Uterine smooth muscle cell (primary cell): Measurements from ENCODE around the gene HOXB1. TPM values are rescaled to one million over a fixed set of nuclear protein-coding genes. Genes with fewer than 3 reads are reported as not detected.

Experiments used
- total RNA-seq: library from RNA; depleted of rRNA; stranded (reverse); fragments of >200 nt; gene quantifications from 2 replicates; pipeline ENCODE4 v1.2.3, GENCODE V29; 2014

Gene HOXB1
- not detected in 2 replicates for total RNA-seq

DNA sequence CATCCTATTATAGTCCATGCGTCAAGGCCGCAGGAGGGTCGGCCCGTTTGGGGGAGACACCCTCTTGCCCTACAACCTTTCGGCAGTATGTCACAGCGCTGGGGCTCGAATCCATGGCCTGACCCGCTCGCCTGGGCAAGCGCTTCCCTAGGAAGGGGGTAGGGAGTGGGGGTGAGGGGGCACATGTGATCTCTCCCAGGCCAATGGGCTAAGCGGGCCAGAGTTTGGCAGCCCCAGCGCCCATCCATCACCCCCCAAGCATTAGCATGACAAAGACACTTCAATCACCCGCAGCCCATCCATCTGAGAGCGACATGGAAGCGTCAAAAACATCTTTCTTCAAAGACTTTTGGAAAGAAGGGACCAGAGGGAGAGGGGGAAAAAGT is at the start of gene HOXB1:
Gene HOXB1, minus strand, starts transcription at position 125 of the 386 bp plus-strand sequence. Its CDS starts 107 bp downstream, at position 18.

DNA sequence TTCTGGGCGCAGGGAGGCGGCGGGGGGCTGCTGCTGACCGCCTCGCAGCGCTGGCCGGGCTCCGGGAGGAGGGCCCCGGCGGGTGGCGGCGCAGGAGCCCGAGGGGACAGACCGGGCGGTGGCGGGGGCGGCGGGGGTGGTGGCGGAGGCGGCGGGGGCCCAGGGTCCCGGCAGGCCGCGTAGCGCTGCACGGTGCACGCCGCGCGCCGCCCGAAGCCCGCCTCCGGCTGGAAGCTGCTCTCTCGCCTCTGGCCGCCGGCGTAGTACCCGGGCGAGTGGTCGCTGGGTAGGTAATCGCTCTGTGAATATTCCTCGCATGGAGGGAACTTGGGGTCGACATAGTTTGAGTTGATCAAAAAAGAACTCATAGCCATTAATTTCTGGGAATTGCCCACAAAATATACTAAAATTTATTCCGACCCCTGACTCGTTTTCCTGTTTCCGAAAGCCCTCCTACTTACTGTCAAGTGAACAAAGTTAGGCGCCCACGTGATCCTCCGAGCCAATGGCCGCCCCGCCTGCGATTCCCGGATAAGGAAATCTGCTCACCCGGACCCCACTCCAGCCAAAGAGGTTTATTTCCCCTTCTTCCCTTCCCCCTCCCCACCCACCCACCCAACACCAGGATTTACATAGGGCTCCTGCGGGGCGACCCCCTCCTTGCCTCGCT is 47.3 kb upstream of the HOXB1 start, which contains the start of gene HOXB4:
Gene HOXB4, minus strand, starts transcription at position 405 of the 670 bp plus-strand sequence. Its CDS starts 31 bp downstream, at position 374.

DNA sequence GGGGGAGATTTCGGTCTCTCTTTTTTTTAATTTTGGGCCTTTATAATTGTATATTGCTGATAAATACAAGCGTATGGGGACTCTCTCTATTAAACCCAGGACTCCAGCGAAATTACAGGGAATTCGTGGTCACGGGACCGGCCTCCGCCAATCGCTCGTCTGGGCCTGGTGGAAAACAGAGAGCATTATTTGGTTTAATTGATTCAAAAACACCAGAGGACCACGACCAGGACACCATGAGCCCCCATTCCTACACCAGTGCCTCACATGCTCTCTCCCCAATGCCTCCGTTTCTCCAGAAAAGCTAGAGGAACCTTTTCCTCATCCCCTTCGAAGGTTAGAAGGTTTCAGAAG is 14.2 kb upstream of the HOXB1 start, which contains the start of gene HOXB2:
Gene HOXB2, minus strand, starts transcription at position 88 of the 354 bp plus-strand sequence. CDS start 198 bp downstream, outside the sequence.

Other genes with a start within 250 kb of the HOXB1 start
- not detected in 2 replicates for gene SKAP1, start 100.8 kb downstream of the HOXB1 start, total RNA-seq
- gene HOXB2, start 14.1 kb upstream of the HOXB1 start, total RNA-seq = 8.0 and 8.6 TPM in 2 replicates
- 1.00 and 1.1 TPM in 2 replicates for gene HOXB4, start 47.3 kb upstream of the HOXB1 start, total RNA-seq
- gene HOXB3, start 59.2 kb upstream of the HOXB1 start, total RNA-seq = 3.0 and 4.0 TPM in 2 replicates
- gene HOXB5, start 62.8 kb upstream of the HOXB1 start, total RNA-seq = not detected in 2 replicates
- gene HOXB6, start 74.0 kb upstream of the HOXB1 start, total RNA-seq = 0.62 and 0.77 TPM in 2 replicates
- gene HOXB7, start 80.0 kb upstream of the HOXB1 start, total RNA-seq = 1.4 and 1.7 TPM in 2 replicates
- 0.22 TPM in 1 of 2 replicates, not detected in the other for gene HOXB8, start 84.3 kb upstream of the HOXB1 start, total RNA-seq
- not detected in 2 replicates for gene HOXB9, start 95.3 kb upstream of the HOXB1 start, total RNA-seq
- not detected in 2 replicates for gene PRAC1, start 191.5 kb upstream of the HOXB1 start, total RNA-seq
- gene PRAC2, start 192.2 kb upstream of the HOXB1 start, total RNA-seq = not detected in 2 replicates
- not detected in 2 replicates for gene HOXB13, start 197.7 kb upstream of the HOXB1 start, total RNA-seq